ENCODE data around the gene MYO1C. TPM values are rescaled to one million over a fixed set of nuclear protein-coding genes. Genes with fewer than 3 reads are reported as not detected.
A peak's percentile ranks its signal among the peaks of the same experiment; 100 is the strongest.

Gene MYO1C
- total RNA-seq, 1 donor from 2014 or later = 322 TPM

- ATAC-seq = no peak
- H3K27me3 ChIP-seq = no peaks in the 10 kb centered on the region
- intact Hi-C loops (cut with DNase I) = no loop called here
- TF ChIP-seq, protein P1, sequence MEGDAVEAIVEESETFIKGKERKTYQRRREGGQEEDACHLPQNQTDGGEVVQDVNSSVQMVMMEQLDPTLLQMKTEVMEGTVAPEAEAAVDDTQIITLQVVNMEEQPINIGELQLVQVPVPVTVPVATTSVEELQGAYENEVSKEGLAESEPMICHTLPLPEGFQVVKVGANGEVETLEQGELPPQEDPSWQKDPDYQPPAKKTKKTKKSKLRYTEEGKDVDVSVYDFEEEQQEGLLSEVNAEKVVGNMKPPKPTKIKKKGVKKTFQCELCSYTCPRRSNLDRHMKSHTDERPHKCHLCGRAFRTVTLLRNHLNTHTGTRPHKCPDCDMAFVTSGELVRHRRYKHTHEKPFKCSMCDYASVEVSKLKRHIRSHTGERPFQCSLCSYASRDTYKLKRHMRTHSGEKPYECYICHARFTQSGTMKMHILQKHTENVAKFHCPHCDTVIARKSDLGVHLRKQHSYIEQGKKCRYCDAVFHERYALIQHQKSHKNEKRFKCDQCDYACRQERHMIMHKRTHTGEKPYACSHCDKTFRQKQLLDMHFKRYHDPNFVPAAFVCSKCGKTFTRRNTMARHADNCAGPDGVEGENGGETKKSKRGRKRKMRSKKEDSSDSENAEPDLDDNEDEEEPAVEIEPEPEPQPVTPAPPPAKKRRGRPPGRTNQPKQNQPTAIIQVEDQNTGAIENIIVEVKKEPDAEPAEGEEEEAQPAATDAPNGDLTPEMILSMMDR (IDR thresholded peaks at IDR 0.05) = no peak
- H3K36me3 ChIP-seq = peaks cover 35% of the 10 kb centered on the region
- no peak for DNase-seq
- peaks cover 17% of the 10 kb centered on the region for H3K4me1 ChIP-seq
- no peaks in the 10 kb centered on the region for H3K9me3 ChIP-seq
- H3K4me3 ChIP-seq = no peak overlapping the region
- H3K27ac ChIP-seq = no peak overlapping the region
These were observed 27.2 kb upstream of the MYO1C start for GRCh38 chr17:1519678-1520077.

- H3K36me3 ChIP-seq = peaks cover 35% of the 10 kb centered on the region
- H3K4me1 ChIP-seq = peaks cover 24% of the 10 kb centered on the region
- H3K27me3 ChIP-seq = no peaks in the 10 kb centered on the region
- H3K9me3 ChIP-seq = no peaks in the 10 kb centered on the region
- DNase-seq (no peak), ATAC-seq (no peak)
- TF ChIP-seq, protein P1 (IDR thresholded peaks at IDR 0.05) = no peak
- intact Hi-C loops (cut with DNase I) = no loop called here
- no peak overlapping the region for H3K27ac ChIP-seq
- H3K4me3 ChIP-seq = no peak overlapping the region
These were observed 25.9 kb upstream of the MYO1C start for GRCh38 chr17:1518410-1518809.

DNA sequence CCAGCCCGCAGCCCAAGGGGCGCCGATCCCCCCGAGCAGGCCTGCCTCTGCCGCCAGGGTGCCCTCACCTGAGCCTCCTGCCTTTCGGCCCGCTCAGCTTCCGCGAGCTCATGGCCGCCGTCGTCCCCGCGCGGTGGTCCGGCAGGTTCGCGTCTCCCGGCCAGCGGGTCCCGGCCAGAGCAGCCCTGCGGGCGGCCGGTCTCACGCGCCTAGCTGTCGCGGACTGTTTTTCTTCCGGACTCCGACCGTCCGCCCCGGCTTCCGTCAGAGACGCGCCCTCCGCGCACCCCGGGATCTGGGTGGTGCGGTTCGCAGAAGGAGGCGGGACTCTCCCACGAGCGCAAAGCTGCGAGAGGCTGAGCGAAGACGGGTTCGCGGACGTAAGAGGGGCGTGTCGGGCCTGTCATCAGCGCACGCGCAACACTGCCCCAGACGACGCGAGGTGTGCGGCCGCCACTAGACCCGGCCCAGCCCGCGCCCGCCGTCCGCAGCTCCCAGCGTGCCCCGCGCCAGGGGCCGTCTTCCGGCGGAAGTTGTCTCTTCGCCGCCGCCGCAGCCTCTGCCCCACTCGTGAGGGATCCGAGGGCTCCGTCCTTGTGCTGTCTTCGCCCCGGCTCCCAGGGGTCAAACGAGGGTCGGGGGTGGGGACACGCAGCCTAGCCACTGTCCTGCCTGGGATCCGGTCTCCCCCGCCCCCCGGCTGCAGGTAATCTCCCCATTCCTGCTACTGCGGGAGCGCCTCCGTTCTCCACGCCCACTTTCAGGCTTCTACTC lies 24.1 kb upstream of the MYO1C start, which contains the start of gene INPP5K:
INPP5K (minus strand) TSS at position 225 of the 774 bp plus-strand sequence; CDS start at position 112, 113 bp downstream.
- DNase-seq = peak; percentile 99

GRCh38 chr17:1515640-1516387 lies 23.3 kb upstream of the MYO1C start:
- H3K9me3 ChIP-seq = no peaks in the 10 kb centered on the region
- DNase-seq (no peak), ATAC-seq (peak; percentile 61)
- TF ChIP-seq, protein P1 (IDR thresholded peaks at IDR 0.05) = peak; percentile 63
- H3K4me1 ChIP-seq = peaks cover 50% of the 10 kb centered on the region
- peak overlapping the region; percentile 89 for H3K27ac ChIP-seq
- H3K36me3 ChIP-seq = peaks cover 36% of the 10 kb centered on the region
- intact Hi-C loops (cut with DNase I) = no loop called here
- no peaks in the 10 kb centered on the region for H3K27me3 ChIP-seq
- peak overlapping the region; percentile 95 for H3K4me3 ChIP-seq

More for the DNA sequence above, 24.1 kb upstream of the MYO1C start, which contains the start of gene INPP5K:
- intact Hi-C loops (cut with DNase I) = no loop called here
- no peaks in the 10 kb centered on the region for H3K27me3 ChIP-seq
- ATAC-seq = peak; percentile 96
- H3K9me3 ChIP-seq = no peaks in the 10 kb centered on the region
- peak within 1 kb of the TSS; percentile 95 for H3K4me3 ChIP-seq
- TF ChIP-seq, protein P1 (IDR thresholded peaks at IDR 0.05) = no peak
- H3K27ac ChIP-seq = peak within 1 kb of the TSS; percentile 89
- peaks cover 42% of the 10 kb centered on the region for H3K4me1 ChIP-seq
- peaks cover 36% of the 10 kb centered on the region for H3K36me3 ChIP-seq

DNA sequence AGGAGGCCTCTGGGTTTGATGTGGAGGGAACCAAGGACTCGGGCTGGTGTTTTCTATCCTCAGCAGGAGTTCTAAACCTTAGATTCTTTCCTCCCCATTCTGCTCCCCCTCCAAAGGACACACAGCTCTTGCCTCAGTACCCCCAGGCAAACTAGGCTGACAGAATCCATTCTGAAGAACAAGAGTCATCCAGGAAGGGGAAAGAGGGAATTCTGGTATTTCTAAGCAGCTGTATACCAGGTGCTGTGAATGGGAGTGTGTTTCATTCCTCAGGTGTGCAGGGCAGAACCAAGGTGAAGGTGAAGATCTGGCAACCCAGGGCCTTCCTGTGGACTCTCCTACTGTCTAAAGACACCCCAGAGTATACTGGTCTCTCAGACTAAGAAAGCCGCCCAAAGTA lies 19.9 kb upstream of the MYO1C start:
- Histone ChIP-seq H3K27ac (peak overlapping the region; percentile 75), H3K9me3 (no peaks in the 10 kb centered on the region), H3K4me1 (peaks cover 56% of the 10 kb centered on the region), H3K4me3 (no peak overlapping the region), H3K27me3 (no peaks in the 10 kb centered on the region), H3K36me3 (peaks cover 41% of the 10 kb centered on the region)
- TF ChIP-seq, protein P1 (IDR thresholded peaks at IDR 0.05) = no peak
- ATAC-seq (no peak), DNase-seq (no peak)
- intact Hi-C loops (cut with DNase I) = no loop called here
